Astrocyte (in vitro differentiated cells and primary cell): Measurements from ENCODE around the gene LRIT2.

Source experiments
- CTCF ChIP-seq: IDR thresholded peaks from 2 replicates; pipeline ENCODE4 v1.5.1; 2011; ENCODE audit warnings: low read depth, mild to moderate bottlenecking, inconsistent platforms, low read length, moderate library complexity; ENCODE audit not compliant: insufficient read depth
- EZH2 ChIP-seq: IDR thresholded peaks from 2 replicates; pipeline ENCODE4 v1.6.1; 2012; ENCODE audit warnings: mild to moderate bottlenecking, low read length, inconsistent platforms; ENCODE audit not compliant: insufficient read depth

GRCh38 chr10:84190621-84191020, 34.7 kb downstream of the LRIT2 start:
- no peak for TF ChIP-seq CTCF
- TF ChIP-seq EZH2, result no peak
